Right lobe of liver (tissue), 6 donors: ENCODE data around the gene SLC48A1. TPM values are rescaled to one million over a fixed set of nuclear protein-coding genes. Genes with fewer than 3 reads are reported as not detected.

Experiments used
- ATAC-seq, 4 donors: fragments of 200-7000 bp; cut with Tn5 transposase; one replicate each; pipeline ENCODE4 v1.9.1; 2020; ENCODE audit warnings: mild to moderate bottlenecking in 4 of 4, moderate library complexity in 4 of 4
- DNase-seq, 3 donors: peaks; one replicate each; pipeline ENCODE4 v3.0.0-alpha.2; 2020
- H3K27ac ChIP-seq, 3 donors: fragments of 200-600 bp; one replicate each; pipeline ENCODE4 v1.8.0; 2022
- H3K27me3 ChIP-seq, 2 donors: fragments of 200-600 bp; one replicate each; pipeline ENCODE4 v1.8.0; 2022
- H3K36me3 ChIP-seq, 4 donors: fragments of 200-600 bp; sonication (generic) in 1 of 4; one replicate each; pipeline versions ENCODE4 v1.5.1 to v1.8.0; 2017 to 2022; ENCODE audit warnings: control low read depth in 1 of 4
- H3K4me1 ChIP-seq, 4 donors: fragments of 200-600 bp; sonication (generic) in 1 of 4; one replicate each; pipeline versions ENCODE4 v1.5.1 to v1.8.0; 2017 to 2022; ENCODE audit warnings: control low read depth in 1 of 4
- H3K4me3 ChIP-seq, 3 donors: fragments of 200-600 bp; one replicate each; pipeline ENCODE4 v1.8.0; 2022
- H3K9me3 ChIP-seq, 4 donors: fragments of 200-600 bp; sonication (generic) in 1 of 4; one replicate each; pipeline versions ENCODE4 v1.5.1 to v1.8.0; 2017 to 2022; ENCODE audit warnings: control low read depth in 1 of 4
- POLR2A ChIP-seq: fragments of 450-650 bp; IDR thresholded peaks from one replicate; pipeline ENCODE4 v1.6.1; 2017; ENCODE audit warnings: antibody characterized with exemption, mild to moderate bottlenecking
- WGBS: methylation state at CpG from one replicate; pipeline ENCODE4 v1.1.6; 2018; ENCODE audit warnings: low coverage, low lambda C conversion rate; ENCODE audit not compliant: insufficient coverage; ENCODE audit errors: missing lambda C conversion rate; 5-methylcytosine and 5-hydroxymethylcytosine counted together
- intact Hi-C, 2 donors: fragments of 100-400 bp; cut with DNase I; formaldehyde crosslinking; loops; one replicate each; pipeline versions ENCODE4 v1.11.2 to v1.14.1; 2022
- total RNA-seq, 6 experiments: library from RNA; depleted of rRNA in 2 of 6; stranded (reverse); fragments of >200 nt in 2 of 6; fragmentation: NEBNext Ultra II Directional in 3 of 6; extraction: Animal tissue kit (Norgen Biotek cat#: 25700) in 3 of 6; gene quantifications; one replicate each; pipeline versions ENCODE4 v1.1.0 to v1.2.4, GENCODE V29; 2016 to 2023
- TF ChIP-seq, protein P1 (sequence below), 4 donors: fragments of 200-600 bp in 3 of 4; fragments of 450-650 bp in 1 of 4; IDR thresholded peaks; one replicate each; pipeline versions ENCODE4 v1.5.1 to v1.8.0; 2016 to 2022; ENCODE audit warnings: antibody characterized with exemption in 4 of 4, mild to moderate bottlenecking in 2 of 4
- donor health status: DM: no; HTN: yes; CAD: no.
- donor health status: DM: no; HTN: no; CAD: no.
- donor health status: DM: no; HTN: no; CAD: no.
- donor health status: DM: no; HTN: yes; CAD: no.
- donor health status: DM: no; HTN: yes; CAD: no.

The SLC48A1 gene
- total RNA-seq, 6 experiments from 2014 or later: 12.4 to 20.4 (median 18.0) TPM

DNA sequence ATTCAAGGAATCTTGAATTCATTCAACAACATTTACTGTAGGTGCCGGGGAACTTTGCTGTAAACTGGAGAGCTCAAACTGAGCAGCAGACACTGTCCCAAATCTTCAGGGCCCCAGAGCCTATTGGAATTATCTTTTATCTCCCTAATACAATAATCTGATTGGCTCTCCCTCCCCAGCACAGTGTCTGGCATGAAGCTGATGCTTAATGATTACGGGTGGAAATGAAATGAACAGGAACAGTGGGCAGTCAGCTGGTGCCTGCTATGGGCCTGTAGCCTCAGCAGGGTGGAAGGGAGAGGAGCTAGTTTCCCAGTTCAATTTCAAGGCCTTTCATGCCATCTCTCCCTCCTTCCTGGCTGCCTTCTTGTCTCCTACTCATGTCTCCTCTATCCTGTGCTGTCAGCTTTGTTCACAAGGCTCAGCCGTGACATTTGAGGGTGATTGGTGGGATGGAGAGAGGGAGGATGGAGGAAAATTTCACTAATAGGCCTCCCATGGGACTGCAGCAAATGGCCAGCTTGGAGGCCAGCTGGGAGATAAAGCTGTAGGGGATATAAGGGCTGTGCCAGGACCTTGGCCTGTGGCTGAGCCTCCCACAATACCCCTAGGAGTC, 10.1 kb upstream of the SLC48A1 start:
- intact Hi-C loops: loop anchor here in 1 of 2 donors (10.0 kb wide), 1 partner anchor 48 kb away; no protein-coding TSS in a partner anchor
- DNase-seq: no peak
- H3K4me3 ChIP-seq: no peak overlapping the region
- H3K9me3 ChIP-seq: no peaks in the 10 kb centered on the region
- H3K4me1 ChIP-seq: peaks cover 0 to 5% (median 2%) of the 10 kb centered on the region in 4 donors
- H3K36me3 ChIP-seq: no peaks in the 10 kb centered on the region
- TF ChIP-seq, protein P1, sequence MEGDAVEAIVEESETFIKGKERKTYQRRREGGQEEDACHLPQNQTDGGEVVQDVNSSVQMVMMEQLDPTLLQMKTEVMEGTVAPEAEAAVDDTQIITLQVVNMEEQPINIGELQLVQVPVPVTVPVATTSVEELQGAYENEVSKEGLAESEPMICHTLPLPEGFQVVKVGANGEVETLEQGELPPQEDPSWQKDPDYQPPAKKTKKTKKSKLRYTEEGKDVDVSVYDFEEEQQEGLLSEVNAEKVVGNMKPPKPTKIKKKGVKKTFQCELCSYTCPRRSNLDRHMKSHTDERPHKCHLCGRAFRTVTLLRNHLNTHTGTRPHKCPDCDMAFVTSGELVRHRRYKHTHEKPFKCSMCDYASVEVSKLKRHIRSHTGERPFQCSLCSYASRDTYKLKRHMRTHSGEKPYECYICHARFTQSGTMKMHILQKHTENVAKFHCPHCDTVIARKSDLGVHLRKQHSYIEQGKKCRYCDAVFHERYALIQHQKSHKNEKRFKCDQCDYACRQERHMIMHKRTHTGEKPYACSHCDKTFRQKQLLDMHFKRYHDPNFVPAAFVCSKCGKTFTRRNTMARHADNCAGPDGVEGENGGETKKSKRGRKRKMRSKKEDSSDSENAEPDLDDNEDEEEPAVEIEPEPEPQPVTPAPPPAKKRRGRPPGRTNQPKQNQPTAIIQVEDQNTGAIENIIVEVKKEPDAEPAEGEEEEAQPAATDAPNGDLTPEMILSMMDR (IDR thresholded peaks at IDR 0.05): no peak
- TF ChIP-seq POLR2A: no peak
- no peak overlapping the region for H3K27ac ChIP-seq
- WGBS: 82% methylated on average over 2 of the region's 3 CpGs
- ATAC-seq: no peak
- no peaks in the 10 kb centered on the region for H3K27me3 ChIP-seq

DNA sequence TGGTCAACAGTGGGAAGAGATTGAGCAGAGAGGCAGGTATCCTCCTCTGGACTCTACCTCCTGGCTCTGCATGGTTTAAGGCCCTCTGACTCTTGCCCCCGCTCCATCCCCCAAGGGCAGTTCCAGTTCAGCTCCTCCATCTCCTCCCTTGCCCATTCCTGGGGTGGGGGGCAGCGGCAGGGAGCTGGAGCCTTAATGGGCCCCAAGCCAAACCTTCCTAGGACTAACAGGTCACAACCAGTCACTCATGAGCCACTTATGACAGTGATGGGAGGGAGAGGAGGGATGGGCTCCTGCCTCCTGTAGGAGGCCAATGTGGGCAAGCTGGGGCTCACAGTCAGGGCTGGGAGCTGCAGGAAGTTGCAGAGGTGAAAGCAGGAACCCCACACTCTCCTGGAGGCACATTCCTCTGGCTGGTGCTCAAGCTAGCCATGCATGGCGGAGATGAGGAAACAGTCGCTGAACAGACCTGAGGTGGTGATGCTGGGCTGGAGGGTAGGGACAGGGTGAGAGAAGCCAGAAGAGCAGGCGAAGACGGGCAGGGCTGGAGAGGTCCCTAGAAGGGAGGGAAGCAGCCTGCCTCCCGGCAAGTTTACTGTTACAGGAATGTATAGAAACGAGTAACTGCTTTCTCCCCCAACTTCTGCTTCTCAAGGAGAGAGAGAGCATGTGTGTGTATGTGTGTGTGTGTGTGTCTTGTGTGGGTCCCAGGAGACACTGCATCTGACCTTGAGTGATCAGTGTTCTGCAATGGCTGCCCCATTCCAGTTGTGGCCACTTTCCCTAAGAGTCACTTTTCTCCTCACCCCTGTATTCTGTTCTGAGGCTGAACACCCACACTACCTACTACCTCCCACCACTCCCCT, 9.3 kb upstream of the SLC48A1 start:
- Histone ChIP-seq H3K4me1 (peaks cover 0 to 13% (median 2%) of the 10 kb centered on the region in 4 donors), H3K9me3 (no peaks in the 10 kb centered on the region), H3K27me3 (no peaks in the 10 kb centered on the region), H3K27ac (no peak overlapping the region), H3K4me3 (no peak overlapping the region), H3K36me3 (no peaks in the 10 kb centered on the region)
- TF ChIP-seq, protein P1 (IDR thresholded peaks at IDR 0.05): no peak
- TF ChIP-seq POLR2A: no peak
- intact Hi-C loops: loop anchor here in 1 of 2 donors (10.0 kb wide), 1 partner anchor 49 kb away; no protein-coding TSS in a partner anchor
- 60% methylated on average over 2 of the region's 8 CpGs for WGBS
- ATAC-seq (no peak), DNase-seq (no peak)

DNA sequence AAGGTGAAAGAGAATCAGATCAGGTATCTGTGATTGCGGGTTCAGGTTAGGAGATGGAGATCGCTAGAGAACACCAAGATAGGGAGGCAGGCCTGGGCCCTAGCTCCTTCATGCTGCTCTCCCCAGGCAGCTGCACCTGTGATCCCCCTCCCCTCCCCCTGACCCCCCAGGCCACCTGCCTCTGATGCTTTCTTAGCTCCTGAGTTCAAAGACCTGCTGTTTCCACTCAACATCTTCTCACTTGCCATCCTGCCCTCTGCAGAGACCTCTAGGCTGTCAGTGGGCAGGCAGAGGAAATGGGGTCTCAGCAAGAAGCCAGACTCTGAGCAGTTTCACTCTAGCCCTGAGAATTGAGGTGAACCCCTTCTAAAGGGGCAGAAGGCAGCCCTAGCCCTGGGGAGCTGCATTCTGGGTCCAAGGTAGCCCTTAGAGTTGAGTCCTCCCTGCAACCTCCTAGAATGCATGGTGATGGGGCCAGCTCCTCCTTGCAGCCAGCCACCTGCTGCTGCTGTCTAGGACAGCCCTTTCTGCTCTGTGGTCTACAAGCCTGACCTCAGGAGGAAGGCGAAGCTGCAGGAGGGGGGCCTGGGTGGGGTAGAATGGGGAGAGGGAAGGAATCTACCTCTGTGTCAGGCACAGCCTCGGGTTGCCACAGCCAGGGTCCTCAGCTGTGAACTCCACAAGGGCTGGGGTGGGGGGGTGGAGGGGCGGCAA, 6.4 kb upstream of the SLC48A1 start:
- Histone ChIP-seq H3K9me3 (no peaks in the 10 kb centered on the region), H3K36me3 (no peaks in the 10 kb centered on the region), H3K27me3 (no peaks in the 10 kb centered on the region), H3K27ac (no peak overlapping the region), H3K4me3 (no peak overlapping the region), H3K4me1 (peaks cover 0 to 19% (median 3%) of the 10 kb centered on the region in 4 donors)
- intact Hi-C loops: loop anchor here in 1 of 2 donors (10.0 kb wide), 1 partner anchor 52 kb away; no protein-coding TSS in a partner anchor
- WGBS: 80% methylated on average over 1 of the region's 5 CpGs
- ATAC-seq (no peak), DNase-seq (no peak)
- TF ChIP-seq, protein P1 (IDR thresholded peaks at IDR 0.05): no peak
- no peak for TF ChIP-seq POLR2A

DNA sequence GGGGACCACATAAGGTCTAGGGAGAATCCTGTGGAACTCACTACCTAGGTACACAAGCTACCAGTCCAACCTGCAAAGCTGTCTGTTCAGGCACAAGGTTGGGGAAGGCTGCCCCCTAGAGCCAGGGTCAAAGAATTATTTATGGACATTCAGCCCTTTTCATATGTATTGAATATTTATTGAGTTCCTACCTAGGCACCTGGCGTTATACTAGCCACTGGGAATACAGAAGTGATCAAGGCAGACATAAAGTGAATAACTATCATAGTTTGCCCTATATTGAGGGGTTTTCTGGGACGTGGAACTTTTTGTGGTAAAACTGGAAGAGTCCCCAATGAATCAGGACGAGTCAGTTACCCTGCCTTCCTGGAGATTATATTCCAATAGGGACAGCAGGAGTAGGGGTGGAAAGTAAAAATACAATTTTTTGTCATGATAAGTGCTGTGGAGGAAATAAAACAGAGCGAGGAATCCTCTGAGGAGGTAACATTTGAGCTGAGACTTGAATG, 5.8 kb upstream of the SLC48A1 start:
- no peaks in the 10 kb centered on the region for H3K27me3 ChIP-seq
- intact Hi-C loops: loop anchor here in 1 of 2 donors (10.0 kb wide), 1 partner anchor 52 kb away; no protein-coding TSS in a partner anchor
- ATAC-seq (peak; percentile 55 to 70 (median 66)), DNase-seq (peak in 2 of 3 donors; percentile 59 to 72)
- no peaks in the 10 kb centered on the region for H3K36me3 ChIP-seq
- TF ChIP-seq POLR2A: no peak
- TF ChIP-seq, protein P1 (IDR thresholded peaks at IDR 0.05): peak; percentile 50 to 60 (median 58)
- H3K4me1 ChIP-seq: peaks cover 0 to 19% (median 3%) of the 10 kb centered on the region in 4 donors
- H3K27ac ChIP-seq: no peak overlapping the region
- H3K9me3 ChIP-seq: no peaks in the 10 kb centered on the region
- H3K4me3 ChIP-seq: no peak overlapping the region
- 33% methylated on average over 4 of the region's 4 CpGs for WGBS
